ENCODE measurements around the gene TLE3. TPM values are rescaled to one million over a fixed set of nuclear protein-coding genes. Genes with fewer than 3 reads are reported as not detected.

The TLE3 gene
- total and polyA plus RNA-seq, 2 of the 13 experiments (the other 11 are each of a cell fraction or from before 2014, with no cell fraction given), result 11.9 to 13.8 TPM

DNA sequence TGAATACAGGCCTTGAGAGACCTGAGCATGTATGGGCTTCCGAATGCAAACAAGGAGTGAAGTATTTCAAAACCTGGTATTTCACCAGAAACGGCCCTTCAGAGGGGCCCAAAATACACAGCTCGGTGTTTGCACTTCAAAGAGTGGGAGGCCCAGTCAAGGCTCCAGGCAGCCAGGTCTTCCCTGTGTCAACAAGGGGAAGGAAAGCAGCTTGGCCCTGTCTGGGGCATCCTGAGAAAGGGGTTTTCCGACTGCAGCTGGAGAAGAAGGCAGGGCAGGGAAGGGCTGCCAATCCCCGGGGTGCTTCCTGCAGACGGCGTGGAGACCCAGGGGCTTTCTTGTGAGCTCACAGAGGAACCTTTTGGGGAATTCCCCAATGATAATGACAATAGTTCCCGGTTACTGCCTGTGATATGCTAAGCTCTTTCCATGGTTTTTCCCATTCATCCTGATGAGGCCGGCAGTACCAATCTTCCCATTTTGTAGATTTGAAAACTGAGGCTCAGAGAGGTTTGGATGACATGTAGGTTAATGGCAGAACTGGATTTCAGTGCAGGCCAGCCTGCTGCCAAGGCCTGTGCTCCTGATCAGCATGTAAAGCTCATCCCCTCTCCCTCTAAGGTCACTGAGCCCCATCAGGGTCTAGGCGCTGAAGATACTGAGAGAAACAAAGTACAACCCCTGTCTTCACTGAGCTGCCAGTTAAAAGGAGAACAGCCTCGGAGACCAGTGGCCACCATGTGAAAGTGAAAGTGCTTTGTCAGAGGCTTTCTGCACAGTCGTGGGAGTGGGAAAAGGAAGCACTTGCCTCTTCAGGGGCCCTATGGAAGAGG, 43.0 kb upstream of the TLE3 start (continued):
- TF ChIP-seq, protein P1, sequence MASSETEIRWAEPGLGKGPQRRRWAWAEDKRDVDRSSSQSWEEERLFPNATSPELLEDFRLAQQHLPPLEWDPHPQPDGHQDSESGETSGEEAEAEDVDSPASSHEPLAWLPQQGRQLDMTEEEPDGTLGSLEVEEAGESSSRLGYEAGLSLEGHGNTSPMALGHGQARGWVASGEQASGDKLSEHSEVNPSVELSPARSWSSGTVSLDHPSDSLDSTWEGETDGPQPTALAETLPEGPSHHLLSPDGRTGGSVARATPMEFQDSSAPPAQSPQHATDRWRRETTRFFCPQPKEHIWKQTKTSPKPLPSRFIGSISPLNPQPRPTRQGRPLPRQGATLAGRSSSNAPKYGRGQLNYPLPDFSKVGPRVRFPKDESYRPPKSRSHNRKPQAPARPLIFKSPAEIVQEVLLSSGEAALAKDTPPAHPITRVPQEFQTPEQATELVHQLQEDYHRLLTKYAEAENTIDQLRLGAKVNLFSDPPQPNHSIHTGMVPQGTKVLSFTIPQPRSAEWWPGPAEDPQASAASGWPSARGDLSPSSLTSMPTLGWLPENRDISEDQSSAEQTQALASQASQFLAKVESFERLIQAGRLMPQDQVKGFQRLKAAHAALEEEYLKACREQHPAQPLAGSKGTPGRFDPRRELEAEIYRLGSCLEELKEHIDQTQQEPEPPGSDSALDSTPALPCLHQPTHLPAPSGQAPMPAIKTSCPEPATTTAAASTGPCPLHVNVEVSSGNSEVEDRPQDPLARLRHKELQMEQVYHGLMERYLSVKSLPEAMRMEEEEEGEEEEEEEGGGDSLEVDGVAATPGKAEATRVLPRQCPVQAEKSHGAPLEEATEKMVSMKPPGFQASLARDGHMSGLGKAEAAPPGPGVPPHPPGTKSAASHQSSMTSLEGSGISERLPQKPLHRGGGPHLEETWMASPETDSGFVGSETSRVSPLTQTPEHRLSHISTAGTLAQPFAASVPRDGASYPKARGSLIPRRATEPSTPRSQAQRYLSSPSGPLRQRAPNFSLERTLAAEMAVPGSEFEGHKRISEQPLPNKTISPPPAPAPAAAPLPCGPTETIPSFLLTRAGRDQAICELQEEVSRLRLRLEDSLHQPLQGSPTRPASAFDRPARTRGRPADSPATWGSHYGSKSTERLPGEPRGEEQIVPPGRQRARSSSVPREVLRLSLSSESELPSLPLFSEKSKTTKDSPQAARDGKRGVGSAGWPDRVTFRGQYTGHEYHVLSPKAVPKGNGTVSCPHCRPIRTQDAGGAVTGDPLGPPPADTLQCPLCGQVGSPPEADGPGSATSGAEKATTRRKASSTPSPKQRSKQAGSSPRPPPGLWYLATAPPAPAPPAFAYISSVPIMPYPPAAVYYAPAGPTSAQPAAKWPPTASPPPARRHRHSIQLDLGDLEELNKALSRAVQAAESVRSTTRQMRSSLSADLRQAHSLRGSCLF (CRISPR knock-in tag; IDR thresholded peaks at IDR 0.05; ENCODE audit: borderline replicate concordance), result no peak
- TF ChIP-seq HMG20B (CRISPR knock-in tag; conservative IDR thresholded peaks at IDR 0.05), result peak; percentile 99
- TF ChIP-seq MED13 (CRISPR knock-in tag; IDR thresholded peaks at IDR 0.05), result no peak; the same call in 1 of the 2 replicates
- TF ChIP-seq ZNF558 (CRISPR knock-in tag; IDR thresholded peaks at IDR 0.05; ENCODE audit: borderline replicate concordance), result peak; percentile 63; the same call in 1 of the 2 replicates
- TF ChIP-seq NONO (IDR thresholded peaks at IDR 0.05), result no peak
- peak; percentile 93 for TF ChIP-seq NONO (CRISPR knock-in tag; conservative IDR thresholded peaks at IDR 0.05)
- TF ChIP-seq RAD21 (CRISPR knock-in tag; IDR thresholded peaks at IDR 0.05), result 0 out of 2 replicates have a peak, but pooled peaks have one; percentile 14
- TF ChIP-seq ZNF343 (CRISPR knock-in tag; IDR thresholded peaks at IDR 0.05), result peak; percentile 29; the same call in 1 of the 2 replicates
- TF ChIP-seq ZNF143 (CRISPR knock-in tag; IDR thresholded peaks at IDR 0.05), result no peak
- peak; percentile 83; the same call in 1 of the 2 replicates for TF ChIP-seq ZNF235 (CRISPR knock-in tag; IDR thresholded peaks at IDR 0.05; ENCODE audit: borderline replicate concordance)
- no peak for TF ChIP-seq ZNF616 (CRISPR knock-in tag; IDR thresholded peaks at IDR 0.05; ENCODE audit: low read depth)
- no peak for TF ChIP-seq HMGA1 (CRISPR knock-in tag; conservative IDR thresholded peaks at IDR 0.05)
- TF ChIP-seq, protein P2, sequence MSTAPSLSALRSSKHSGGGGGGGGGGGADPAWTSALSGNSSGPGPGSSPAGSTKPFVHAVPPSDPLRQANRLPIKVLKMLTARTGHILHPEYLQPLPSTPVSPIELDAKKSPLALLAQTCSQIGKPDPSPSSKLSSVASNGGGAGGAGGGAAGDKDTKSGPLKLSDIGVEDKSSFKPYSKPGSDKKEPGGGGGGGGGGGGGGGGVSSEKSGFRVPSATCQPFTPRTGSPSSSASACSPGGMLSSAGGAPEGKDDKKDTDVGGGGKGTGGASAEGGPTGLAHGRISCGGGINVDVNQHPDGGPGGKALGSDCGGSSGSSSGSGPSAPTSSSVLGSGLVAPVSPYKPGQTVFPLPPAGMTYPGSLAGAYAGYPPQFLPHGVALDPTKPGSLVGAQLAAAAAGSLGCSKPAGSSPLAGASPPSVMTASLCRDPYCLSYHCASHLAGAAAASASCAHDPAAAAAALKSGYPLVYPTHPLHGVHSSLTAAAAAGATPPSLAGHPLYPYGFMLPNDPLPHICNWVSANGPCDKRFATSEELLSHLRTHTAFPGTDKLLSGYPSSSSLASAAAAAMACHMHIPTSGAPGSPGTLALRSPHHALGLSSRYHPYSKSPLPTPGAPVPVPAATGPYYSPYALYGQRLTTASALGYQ (CRISPR knock-in tag; IDR thresholded peaks at IDR 0.05), result peak; percentile 100
- TF ChIP-seq ZKSCAN5 (CRISPR knock-in tag; IDR thresholded peaks at IDR 0.05), result no peak
- TF ChIP-seq ZNF20 (CRISPR knock-in tag; IDR thresholded peaks at IDR 0.05), result no peak
- 0 out of 2 replicates have a peak, but pooled peaks have one; percentile 61 for TF ChIP-seq ZMAT3 (CRISPR knock-in tag; conservative IDR thresholded peaks at IDR 0.05)
- TF ChIP-seq ZNF335 (CRISPR knock-in tag; IDR thresholded peaks at IDR 0.05), result peak; percentile 75
- no peak for TF ChIP-seq TP53 (CRISPR knock-in tag; conservative IDR thresholded peaks at IDR 0.05)
- TF ChIP-seq, protein P3, sequence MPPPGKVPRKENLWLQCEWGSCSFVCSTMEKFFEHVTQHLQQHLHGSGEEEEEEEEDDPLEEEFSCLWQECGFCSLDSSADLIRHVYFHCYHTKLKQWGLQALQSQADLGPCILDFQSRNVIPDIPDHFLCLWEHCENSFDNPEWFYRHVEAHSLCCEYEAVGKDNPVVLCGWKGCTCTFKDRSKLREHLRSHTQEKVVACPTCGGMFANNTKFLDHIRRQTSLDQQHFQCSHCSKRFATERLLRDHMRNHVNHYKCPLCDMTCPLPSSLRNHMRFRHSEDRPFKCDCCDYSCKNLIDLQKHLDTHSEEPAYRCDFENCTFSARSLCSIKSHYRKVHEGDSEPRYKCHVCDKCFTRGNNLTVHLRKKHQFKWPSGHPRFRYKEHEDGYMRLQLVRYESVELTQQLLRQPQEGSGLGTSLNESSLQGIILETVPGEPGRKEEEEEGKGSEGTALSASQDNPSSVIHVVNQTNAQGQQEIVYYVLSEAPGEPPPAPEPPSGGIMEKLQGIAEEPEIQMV (CRISPR knock-in tag; IDR thresholded peaks at IDR 0.05; ENCODE audit: low read depth), result peak; percentile 92
- TF ChIP-seq, protein P4, sequence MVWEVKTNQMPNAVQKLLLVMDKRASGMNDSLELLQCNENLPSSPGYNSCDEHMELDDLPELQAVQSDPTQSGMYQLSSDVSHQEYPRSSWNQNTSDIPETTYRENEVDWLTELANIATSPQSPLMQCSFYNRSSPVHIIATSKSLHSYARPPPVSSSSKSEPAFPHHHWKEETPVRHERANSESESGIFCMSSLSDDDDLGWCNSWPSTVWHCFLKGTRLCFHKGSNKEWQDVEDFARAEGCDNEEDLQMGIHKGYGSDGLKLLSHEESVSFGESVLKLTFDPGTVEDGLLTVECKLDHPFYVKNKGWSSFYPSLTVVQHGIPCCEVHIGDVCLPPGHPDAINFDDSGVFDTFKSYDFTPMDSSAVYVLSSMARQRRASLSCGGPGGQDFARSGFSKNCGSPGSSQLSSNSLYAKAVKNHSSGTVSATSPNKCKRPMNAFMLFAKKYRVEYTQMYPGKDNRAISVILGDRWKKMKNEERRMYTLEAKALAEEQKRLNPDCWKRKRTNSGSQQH (CRISPR knock-in tag; IDR thresholded peaks at IDR 0.05; ENCODE audit: low read depth), result peak; percentile 64; the same call in 1 of the 2 replicates
- no peak for TF ChIP-seq DMAP1 (CRISPR knock-in tag; IDR thresholded peaks at IDR 0.05)
